ENCODE measurements around the gene TMEM19. TPM values are rescaled to one million over a fixed set of nuclear protein-coding genes. Genes with fewer than 3 reads are reported as not detected.

TMEM19 gene
- polyA plus RNA-seq, 1 donor = 19.5 TPM

DNA sequence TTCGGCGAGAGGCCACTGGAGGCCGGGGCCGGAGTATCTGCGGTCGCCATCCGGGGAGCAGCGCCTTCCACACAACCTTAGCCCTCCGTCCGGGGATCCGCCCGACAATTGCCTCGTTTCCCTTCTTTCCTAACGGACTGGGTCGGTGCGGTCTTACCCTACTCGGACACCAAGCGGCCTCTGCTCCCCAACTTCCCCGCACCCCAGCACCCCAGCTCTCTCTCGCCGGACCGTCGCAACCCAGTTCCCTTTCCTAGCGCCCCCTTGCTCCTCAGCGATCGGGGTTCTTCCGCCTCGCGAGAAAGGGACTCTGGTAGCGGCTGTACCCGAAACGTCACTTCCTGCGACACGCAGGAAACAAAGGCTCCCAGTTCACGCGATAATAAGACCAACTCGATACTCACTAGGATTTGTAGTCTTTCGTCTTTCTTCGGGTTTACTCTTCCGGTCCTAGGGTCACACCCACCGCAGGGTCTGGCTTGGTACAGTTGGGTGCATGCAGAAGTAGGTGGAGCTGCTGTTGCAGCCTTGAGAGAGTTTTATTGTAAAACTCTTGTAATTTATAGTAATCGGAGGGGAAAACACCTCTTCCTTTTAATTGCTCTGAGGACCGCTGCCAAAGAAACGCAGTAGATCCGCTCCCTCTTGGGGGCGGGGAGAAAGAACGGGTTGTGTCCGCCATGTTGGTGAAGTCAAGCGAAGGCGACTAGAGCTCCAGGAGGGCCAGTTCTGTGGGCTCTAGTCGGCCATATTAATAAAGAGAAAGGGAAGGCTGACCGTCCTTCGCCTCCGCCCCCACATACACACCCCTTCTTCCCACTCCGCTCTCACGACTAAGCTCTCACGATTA, 22.1 kb upstream of the TMEM19 start, which contains the start of the genes THAP2 and ZFC3H1:
THAP2 (plus strand) TSS at position 741 of the 850 bp plus-strand sequence. CDS start 209 bp downstream, outside the sequence.
ZFC3H1 (minus strand) TSS at position 288 of the 850 bp plus-strand sequence; CDS start at position 50, 238 bp downstream.
- no peaks in the 10 kb centered on the region for H3K9me3 ChIP-seq (ENCODE audit: control insufficient read depth, low read depth, low read length)
- WGBS (ENCODE audit: insufficient coverage, low lambda C conversion rate) = 0% methylated on average over 1 of the region's 57 CpGs
- no peaks in the 10 kb centered on the region for H3K27me3 ChIP-seq (ENCODE audit: control insufficient read depth, insufficient read depth, low read length)
- H3K36me3 ChIP-seq (ENCODE audit: control insufficient read depth, insufficient read depth, low read length) = peaks cover 7% of the 10 kb centered on the region
- peaks cover 8% of the 10 kb centered on the region for H3K4me1 ChIP-seq (ENCODE audit: control insufficient read depth, insufficient read depth, low read length)
- H3K27ac ChIP-seq (ENCODE audit: low read length) = peak within 1 kb of the TSS; percentile 90
- peak; percentile 99 for DNase-seq
- peak within 1 kb of the TSS; percentile 67 for H3K4me3 ChIP-seq (ENCODE audit: low read length)

DNA sequence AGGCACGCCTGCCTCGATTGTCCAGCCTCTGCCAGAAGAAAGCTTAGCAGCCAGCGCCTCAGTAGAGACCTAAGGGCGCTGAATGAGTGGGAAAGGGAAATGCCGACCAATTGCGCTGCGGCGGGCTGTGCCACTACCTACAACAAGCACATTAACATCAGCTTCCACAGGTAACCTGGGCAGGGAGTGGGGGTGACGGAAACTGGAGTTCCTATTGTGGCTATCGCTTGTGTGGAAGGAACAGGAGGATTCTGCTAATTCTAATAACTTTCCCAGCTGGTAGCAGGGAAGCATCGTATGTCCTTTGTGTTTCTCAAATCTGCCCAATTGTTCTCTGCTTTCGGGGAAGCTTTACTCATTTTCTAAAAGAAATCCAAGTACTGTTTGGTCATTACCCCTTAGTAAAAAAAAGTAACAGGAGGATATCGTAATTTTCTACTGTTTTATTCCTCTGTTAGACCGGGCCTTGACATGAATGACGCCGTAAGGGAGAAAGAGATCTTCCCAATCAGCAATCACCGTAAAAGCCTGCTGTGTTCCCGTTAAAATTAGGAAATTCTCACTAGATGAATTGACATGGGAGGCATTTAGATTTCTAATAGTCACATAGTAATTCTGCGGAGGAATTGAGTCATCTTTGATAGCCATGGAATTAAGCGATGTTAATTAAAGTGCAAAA, 21.3 kb upstream of the TMEM19 start:
- Histone ChIP-seq H3K27me3 (ENCODE audit: control insufficient read depth, insufficient read depth, low read length) (no peaks in the 10 kb centered on the region), H3K9me3 (ENCODE audit: control insufficient read depth, low read depth, low read length) (no peaks in the 10 kb centered on the region), H3K36me3 (ENCODE audit: control insufficient read depth, insufficient read depth, low read length) (peaks cover 2% of the 10 kb centered on the region), H3K4me3 (ENCODE audit: low read length) (peak overlapping the region; percentile 67), H3K27ac (ENCODE audit: low read length) (peak overlapping the region; percentile 90), H3K4me1 (ENCODE audit: control insufficient read depth, insufficient read depth, low read length) (peaks cover 8% of the 10 kb centered on the region)
- no peak for DNase-seq
- WGBS (ENCODE audit: insufficient coverage, low lambda C conversion rate) = 0% methylated on average over 4 of the region's 20 CpGs

DNA sequence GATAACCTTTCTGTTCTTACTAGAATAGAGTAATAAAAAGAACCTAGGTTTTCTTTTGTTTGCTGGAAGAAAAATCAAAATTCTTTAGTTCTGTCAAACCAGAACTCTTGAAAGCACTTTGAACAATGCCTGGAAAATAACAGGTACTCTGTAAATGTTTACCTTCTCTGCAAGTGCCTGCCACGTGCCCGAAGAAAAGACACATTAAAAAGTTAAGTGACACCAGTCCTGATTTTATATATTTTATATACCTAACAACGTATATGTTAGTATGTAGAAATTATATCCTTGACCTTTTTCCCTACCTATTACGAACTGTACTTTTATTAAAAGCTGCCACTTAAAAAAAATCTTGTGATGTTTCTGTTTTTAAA, 20.8 kb upstream of the TMEM19 start:
- H3K9me3 ChIP-seq (ENCODE audit: control insufficient read depth, low read depth, low read length) = no peaks in the 10 kb centered on the region

GRCh38 chr12:71666259-71666658, 19.6 kb upstream of the TMEM19 start:
- Histone ChIP-seq H3K27ac (ENCODE audit: low read length) (no peak overlapping the region), H3K27me3 (ENCODE audit: control insufficient read depth, insufficient read depth, low read length) (no peaks in the 10 kb centered on the region), H3K4me3 (ENCODE audit: low read length) (no peak overlapping the region), H3K4me1 (ENCODE audit: control insufficient read depth, insufficient read depth, low read length) (peaks cover 8% of the 10 kb centered on the region), H3K9me3 (ENCODE audit: control insufficient read depth, low read depth, low read length) (no peaks in the 10 kb centered on the region), H3K36me3 (ENCODE audit: control insufficient read depth, insufficient read depth, low read length) (no peaks in the 10 kb centered on the region)
- WGBS (ENCODE audit: insufficient coverage, low lambda C conversion rate) = no CpG with 5 or more reads among the region's 5 CpGs
- no peak for DNase-seq

More for the DNA sequence above, 20.8 kb upstream of the TMEM19 start:
- WGBS (ENCODE audit: insufficient coverage, low lambda C conversion rate) = 7% methylated on average over 2 of the region's 4 CpGs
- Histone ChIP-seq H3K27me3 (ENCODE audit: control insufficient read depth, insufficient read depth, low read length) (no peaks in the 10 kb centered on the region), H3K36me3 (ENCODE audit: control insufficient read depth, insufficient read depth, low read length) (peaks cover 2% of the 10 kb centered on the region), H3K4me1 (ENCODE audit: control insufficient read depth, insufficient read depth, low read length) (peaks cover 8% of the 10 kb centered on the region), H3K27ac (ENCODE audit: low read length) (peak overlapping the region; percentile 90), H3K4me3 (ENCODE audit: low read length) (peak overlapping the region; percentile 67)
- peak in 1 of 2 donors; percentile 40 for DNase-seq

GRCh38 chr12:71671311-71671710, 14.6 kb upstream of the TMEM19 start:
- DNase-seq = no peak
- Histone ChIP-seq H3K9me3 (ENCODE audit: control insufficient read depth, low read depth, low read length) (no peaks in the 10 kb centered on the region), H3K27me3 (ENCODE audit: control insufficient read depth, insufficient read depth, low read length) (no peaks in the 10 kb centered on the region), H3K4me3 (ENCODE audit: low read length) (no peak overlapping the region), H3K27ac (ENCODE audit: low read length) (no peak overlapping the region), H3K36me3 (ENCODE audit: control insufficient read depth, insufficient read depth, low read length) (no peaks in the 10 kb centered on the region), H3K4me1 (ENCODE audit: control insufficient read depth, insufficient read depth, low read length) (peaks cover 2% of the 10 kb centered on the region)

- Histone ChIP-seq H3K27me3 (ENCODE audit: control insufficient read depth, insufficient read depth, low read length) (no peaks in the 10 kb centered on the region), H3K27ac (ENCODE audit: low read length) (no peak overlapping the region), H3K9me3 (ENCODE audit: control insufficient read depth, low read depth, low read length) (no peaks in the 10 kb centered on the region), H3K36me3 (ENCODE audit: control insufficient read depth, insufficient read depth, low read length) (no peaks in the 10 kb centered on the region), H3K4me1 (ENCODE audit: control insufficient read depth, insufficient read depth, low read length) (peaks cover 2% of the 10 kb centered on the region), H3K4me3 (ENCODE audit: low read length) (no peak overlapping the region)
- no CpG with 5 or more reads among the region's 1 CpG for WGBS (ENCODE audit: insufficient coverage, low lambda C conversion rate)
- DNase-seq = peak in 1 of 2 donors; percentile 16
Measured at GRCh38 chr12:71671816-71672215, 14.1 kb upstream of the TMEM19 start.

DNA sequence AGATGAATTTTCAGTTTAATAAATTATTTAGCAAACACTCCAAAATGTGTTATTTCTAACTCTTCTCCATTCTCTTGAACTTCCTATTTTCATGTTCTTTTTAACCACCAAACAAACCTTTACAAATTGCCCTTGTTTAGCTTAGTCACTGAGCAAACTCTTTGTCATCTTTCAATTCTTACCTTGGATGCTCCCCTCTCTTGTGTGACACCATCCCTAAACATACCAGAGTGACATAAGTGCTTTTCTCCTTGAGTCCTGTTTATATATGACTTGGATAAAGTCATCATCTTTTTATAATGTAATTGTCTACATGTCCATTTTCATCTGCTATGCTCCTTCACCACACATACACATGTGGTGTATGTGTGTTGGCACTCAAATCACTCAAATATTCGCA, 3.4 kb upstream of the TMEM19 start:
- Histone ChIP-seq H3K9me3 (ENCODE audit: control insufficient read depth, low read depth, low read length) (peaks cover 3% of the 10 kb centered on the region), H3K27me3 (ENCODE audit: control insufficient read depth, insufficient read depth, low read length) (no peaks in the 10 kb centered on the region), H3K4me3 (ENCODE audit: low read length) (no peak overlapping the region), H3K27ac (ENCODE audit: low read length) (no peak overlapping the region), H3K4me1 (ENCODE audit: control insufficient read depth, insufficient read depth, low read length) (peaks cover 4% of the 10 kb centered on the region), H3K36me3 (ENCODE audit: control insufficient read depth, insufficient read depth, low read length) (no peaks in the 10 kb centered on the region)
- WGBS (ENCODE audit: insufficient coverage, low lambda C conversion rate) = no CpG with 5 or more reads among the region's 1 CpG
- no peak for DNase-seq

DNA sequence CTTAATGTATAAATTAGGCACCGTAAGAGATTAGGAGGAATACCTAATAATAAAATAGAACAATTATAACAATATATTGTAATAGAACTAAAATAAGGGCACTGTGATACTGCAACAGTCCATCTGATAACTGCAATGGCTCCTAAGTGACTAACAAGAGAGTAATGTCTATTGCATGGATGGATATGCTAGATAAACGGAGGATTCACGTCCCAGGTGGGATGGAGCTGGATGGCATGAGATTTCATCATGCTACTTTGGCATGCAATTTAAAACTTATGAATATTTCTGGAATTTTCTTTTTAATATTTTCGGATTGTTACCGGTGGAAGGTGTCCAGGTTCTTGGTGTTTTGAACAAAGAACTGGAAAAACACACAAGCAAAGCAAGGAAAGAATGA, 2.2 kb upstream of the TMEM19 start:
- Histone ChIP-seq H3K9me3 (ENCODE audit: control insufficient read depth, low read depth, low read length) (peaks cover 3% of the 10 kb centered on the region), H3K4me1 (ENCODE audit: control insufficient read depth, insufficient read depth, low read length) (peaks cover 8% of the 10 kb centered on the region), H3K4me3 (ENCODE audit: low read length) (no peak overlapping the region), H3K27me3 (ENCODE audit: control insufficient read depth, insufficient read depth, low read length) (no peaks in the 10 kb centered on the region), H3K27ac (ENCODE audit: low read length) (no peak overlapping the region), H3K36me3 (ENCODE audit: control insufficient read depth, insufficient read depth, low read length) (no peaks in the 10 kb centered on the region)
- 100% methylated on average over 2 of the region's 5 CpGs for WGBS (ENCODE audit: insufficient coverage, low lambda C conversion rate)
- DNase-seq = no peak

DNA sequence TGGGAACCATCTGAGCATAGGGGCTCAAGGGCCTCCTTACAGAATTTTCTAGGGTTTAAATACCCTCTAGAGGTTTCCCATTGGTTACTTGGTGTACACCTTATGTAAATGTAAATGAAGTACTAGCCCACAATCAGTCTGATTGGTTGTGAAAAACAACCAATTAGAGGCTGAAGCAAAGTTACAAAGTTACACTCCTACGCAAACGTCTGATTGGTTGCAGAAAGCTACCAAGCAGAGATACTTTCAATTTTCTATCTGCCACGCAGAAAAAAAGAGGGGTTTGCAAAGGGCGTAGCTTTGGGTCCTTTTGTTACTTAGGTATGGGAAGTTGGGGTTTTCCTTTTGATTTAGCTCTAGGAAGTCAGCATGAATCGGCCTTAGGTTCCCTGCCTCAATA, 1.8 kb upstream of the TMEM19 start:
- H3K27me3 ChIP-seq (ENCODE audit: control insufficient read depth, insufficient read depth, low read length) = no peaks in the 10 kb centered on the region
- H3K4me3 ChIP-seq (ENCODE audit: low read length) = no peak overlapping the region
- peaks cover 3% of the 10 kb centered on the region for H3K9me3 ChIP-seq (ENCODE audit: control insufficient read depth, low read depth, low read length)
- no peak for DNase-seq
- peaks cover 8% of the 10 kb centered on the region for H3K4me1 ChIP-seq (ENCODE audit: control insufficient read depth, insufficient read depth, low read length)
- no CpG with 5 or more reads among the region's 5 CpGs for WGBS (ENCODE audit: insufficient coverage, low lambda C conversion rate)
- H3K27ac ChIP-seq (ENCODE audit: low read length) = no peak overlapping the region
- no peaks in the 10 kb centered on the region for H3K36me3 ChIP-seq (ENCODE audit: control insufficient read depth, insufficient read depth, low read length)

- DNase-seq = no peak
- peak overlapping the region; percentile 92 for H3K27ac ChIP-seq (ENCODE audit: low read length)
- H3K4me3 ChIP-seq (ENCODE audit: low read length) = peak overlapping the region; percentile 55
- peaks cover 3% of the 10 kb centered on the region for H3K9me3 ChIP-seq (ENCODE audit: control insufficient read depth, low read depth, low read length)
- no peaks in the 10 kb centered on the region for H3K36me3 ChIP-seq (ENCODE audit: control insufficient read depth, insufficient read depth, low read length)
- WGBS (ENCODE audit: insufficient coverage, low lambda C conversion rate) = no CpG with 5 or more reads among the region's 19 CpGs
- H3K4me1 ChIP-seq (ENCODE audit: control insufficient read depth, insufficient read depth, low read length) = peaks cover 8% of the 10 kb centered on the region
- H3K27me3 ChIP-seq (ENCODE audit: control insufficient read depth, insufficient read depth, low read length) = no peaks in the 10 kb centered on the region
Measured at GRCh38 chr12:71685312-71685906, 473 bp upstream of the TMEM19 start.
